ES-I3 (cell line): ENCODE results near the gene KCNQ1.

Source experiments
- H3K36me3 ChIP-seq: 2 replicates; pipeline ENCODE4 v1.6.1; 2013; ENCODE audit warnings: mild to moderate bottlenecking, low read length, control low read depth, moderate library complexity; ENCODE audit not compliant: insufficient read depth
- H3K4me1 ChIP-seq: 2 replicates; pipeline ENCODE4 v1.6.1; 2013; ENCODE audit warnings: mild to moderate bottlenecking, control low read depth, low read length; ENCODE audit not compliant: insufficient read depth
- H3K9ac ChIP-seq: 2 replicates; pipeline ENCODE4 v1.6.1; 2013; ENCODE audit warnings: low read depth, mild to moderate bottlenecking, low read length, moderate library complexity
- H3K9me3 ChIP-seq: 2 replicates; pipeline ENCODE4 v1.6.1; 2013; ENCODE audit warnings: mild to moderate bottlenecking, low read length, moderate library complexity; ENCODE audit not compliant: control insufficient read depth, insufficient read depth

The KCNQ1 gene

DNA sequence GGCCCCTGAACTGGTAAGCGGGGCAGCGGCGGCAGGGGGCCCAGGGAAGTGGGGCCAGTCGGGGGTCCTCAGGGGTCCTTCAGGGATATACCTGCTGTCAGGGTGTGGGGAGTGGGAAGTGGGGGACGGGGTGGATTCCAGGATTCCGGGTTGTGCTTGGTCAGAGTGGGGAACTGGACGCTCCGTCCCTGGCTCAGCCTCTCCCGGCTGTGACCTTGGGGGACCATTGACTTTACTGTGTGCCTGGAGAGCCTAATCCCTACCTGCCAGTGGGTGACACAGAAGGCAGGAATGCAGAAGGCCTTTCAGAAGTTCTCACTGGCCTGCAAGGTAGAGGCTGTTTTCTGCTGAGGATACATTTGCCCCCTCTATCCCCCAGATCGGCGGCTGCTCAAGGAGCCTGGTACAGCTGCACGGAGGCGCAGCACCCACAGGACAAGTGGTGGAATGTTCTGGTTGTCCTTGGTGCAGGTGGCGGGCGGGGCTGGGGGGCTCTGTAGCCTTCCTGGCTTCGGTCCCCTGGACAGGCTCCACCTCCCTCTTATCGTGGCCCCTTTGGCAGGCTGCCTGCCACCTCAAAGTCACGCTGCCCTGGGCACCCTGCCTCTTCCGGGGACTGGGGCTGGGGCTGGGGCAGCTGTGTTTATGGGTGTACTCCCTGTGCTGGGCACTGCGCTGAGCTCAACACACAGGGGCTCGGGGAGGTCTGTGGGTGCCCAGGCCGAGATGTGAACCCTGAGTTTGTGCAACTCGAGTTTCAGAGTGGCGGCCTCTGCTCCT is 18.4 kb downstream of the KCNQ1 start:
- Histone ChIP-seq H3K9ac (no peak overlapping the region), H3K4me1 (no peaks in the 10 kb centered on the region), H3K36me3 (no peaks in the 10 kb centered on the region), H3K9me3 (no peaks in the 10 kb centered on the region)

GRCh38 chr11:2463766-2464277 is 19.0 kb downstream of the KCNQ1 start:
- no peaks in the 10 kb centered on the region for H3K4me1 ChIP-seq
- no peaks in the 10 kb centered on the region for H3K36me3 ChIP-seq
- H3K9ac ChIP-seq: no peak overlapping the region
- H3K9me3 ChIP-seq: no peaks in the 10 kb centered on the region

DNA sequence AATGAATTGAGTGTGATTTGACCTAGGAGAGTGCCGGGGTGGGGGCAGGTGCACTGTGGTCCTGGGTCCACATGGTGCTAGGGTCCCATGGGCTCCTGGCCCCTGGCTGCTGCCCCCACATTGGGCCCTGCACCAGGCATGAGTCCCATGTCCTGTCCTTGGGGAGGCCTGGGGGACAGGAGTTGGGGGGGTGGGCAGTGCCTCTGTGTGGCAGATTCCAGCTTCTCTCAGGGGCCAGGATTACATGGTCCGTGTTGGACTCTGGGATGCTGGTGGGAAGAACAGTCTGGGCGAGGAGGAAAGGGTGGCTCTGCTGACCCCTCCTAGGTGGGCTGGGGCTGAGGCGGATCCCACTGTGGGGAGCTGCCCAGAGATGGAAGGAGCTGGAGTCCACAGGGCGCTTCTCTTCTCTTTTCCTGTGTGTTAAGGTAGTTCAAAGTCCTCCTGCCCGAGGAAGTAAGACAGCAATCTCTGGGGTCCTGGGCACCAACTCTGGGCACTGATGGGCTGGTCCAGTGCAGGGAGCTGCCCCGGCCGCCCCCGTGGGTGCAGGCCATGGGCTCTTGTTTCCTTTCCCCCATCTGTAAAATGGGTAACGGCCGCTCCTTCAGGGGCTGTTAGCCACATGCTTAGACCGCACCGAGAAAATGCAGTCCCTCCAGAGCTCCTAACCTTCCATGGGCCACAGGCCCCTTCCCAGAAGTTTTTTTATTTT is 19.8 kb downstream of the KCNQ1 start:
- Histone ChIP-seq H3K9ac (no peak overlapping the region), H3K4me1 (no peaks in the 10 kb centered on the region), H3K9me3 (no peaks in the 10 kb centered on the region), H3K36me3 (no peaks in the 10 kb centered on the region)

- Histone ChIP-seq H3K36me3 (no peaks in the 10 kb centered on the region), H3K4me1 (no peaks in the 10 kb centered on the region), H3K9ac (no peak overlapping the region), H3K9me3 (no peaks in the 10 kb centered on the region)
Observed at GRCh38 chr11:2465202-2466068, 20.6 kb downstream of the KCNQ1 start.

DNA sequence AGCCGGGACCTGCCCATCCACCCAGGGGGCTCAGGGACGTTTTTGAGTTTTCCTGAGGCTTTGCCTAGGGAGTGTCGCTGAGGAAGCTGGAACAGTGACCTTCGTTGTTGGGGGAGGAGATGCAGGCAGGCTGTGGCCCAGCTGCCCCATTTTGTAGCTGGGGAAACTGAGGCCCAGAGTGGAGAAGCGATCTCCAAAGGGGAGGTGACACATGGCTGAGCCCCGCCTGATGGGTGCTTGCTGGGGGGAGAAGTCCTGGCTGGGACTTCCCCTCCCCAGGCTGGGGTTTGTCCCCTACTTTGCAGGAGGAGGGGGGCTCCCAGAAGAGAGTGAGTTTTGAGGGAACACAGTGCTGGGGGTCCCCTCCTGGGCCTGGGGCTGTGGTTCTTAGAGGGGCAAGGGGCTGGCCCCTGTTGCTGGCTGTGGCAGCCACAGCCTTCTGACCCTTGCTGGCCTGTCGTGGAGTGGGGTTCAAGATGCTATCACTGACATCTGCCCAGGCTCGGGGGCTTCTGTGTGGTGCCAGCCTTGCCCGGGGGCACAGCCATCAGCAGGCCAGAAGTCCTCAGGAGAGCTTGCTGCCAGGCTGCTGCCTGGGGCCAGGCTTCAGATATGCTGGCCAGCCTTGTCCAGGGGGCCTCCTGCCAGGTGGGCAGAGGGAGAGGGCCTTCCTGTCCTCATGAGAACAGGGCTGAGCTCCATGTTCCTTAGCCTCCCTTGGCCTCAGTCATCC is 21.4 kb downstream of the KCNQ1 start:
- Histone ChIP-seq H3K36me3 (no peaks in the 10 kb centered on the region), H3K9me3 (no peaks in the 10 kb centered on the region), H3K4me1 (no peaks in the 10 kb centered on the region), H3K9ac (no peak overlapping the region)

- H3K9ac ChIP-seq: no peak overlapping the region
- no peaks in the 10 kb centered on the region for H3K9me3 ChIP-seq
- no peaks in the 10 kb centered on the region for H3K36me3 ChIP-seq
- H3K4me1 ChIP-seq: no peaks in the 10 kb centered on the region
Observed at GRCh38 chr11:2466869-2467694, 22.3 kb downstream of the KCNQ1 start.

DNA sequence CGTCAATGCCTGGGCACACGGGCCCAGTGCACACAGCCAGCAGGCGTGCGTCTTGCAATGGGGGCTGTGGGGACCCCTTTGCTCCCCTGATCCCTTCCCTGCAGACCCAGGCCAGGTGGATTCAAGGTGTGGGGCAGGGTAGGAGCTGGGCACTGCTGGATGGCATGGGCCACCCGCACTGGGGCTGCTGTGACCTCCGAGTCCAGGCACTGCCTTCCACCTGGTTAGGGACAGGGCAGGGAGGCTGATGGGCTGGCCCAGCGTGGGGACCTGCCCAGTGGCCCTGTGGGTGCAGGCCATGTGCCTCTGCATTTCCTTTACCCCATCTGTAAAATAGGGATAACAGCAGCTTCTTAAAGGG is 22.9 kb downstream of the KCNQ1 start:
- Histone ChIP-seq H3K4me1 (no peaks in the 10 kb centered on the region), H3K9ac (no peak overlapping the region), H3K36me3 (no peaks in the 10 kb centered on the region), H3K9me3 (no peaks in the 10 kb centered on the region)

GRCh38 chr11:2468363-2469235 is 23.8 kb downstream of the KCNQ1 start:
- H3K9me3 ChIP-seq: no peaks in the 10 kb centered on the region
- H3K36me3 ChIP-seq: no peaks in the 10 kb centered on the region
- H3K4me1 ChIP-seq: no peaks in the 10 kb centered on the region
- no peak overlapping the region for H3K9ac ChIP-seq

- Histone ChIP-seq H3K4me1 (no peaks in the 10 kb centered on the region), H3K9ac (no peak overlapping the region), H3K9me3 (no peaks in the 10 kb centered on the region), H3K36me3 (no peaks in the 10 kb centered on the region)
Observed at GRCh38 chr11:2470495-2470894, 25.7 kb downstream of the KCNQ1 start.

DNA sequence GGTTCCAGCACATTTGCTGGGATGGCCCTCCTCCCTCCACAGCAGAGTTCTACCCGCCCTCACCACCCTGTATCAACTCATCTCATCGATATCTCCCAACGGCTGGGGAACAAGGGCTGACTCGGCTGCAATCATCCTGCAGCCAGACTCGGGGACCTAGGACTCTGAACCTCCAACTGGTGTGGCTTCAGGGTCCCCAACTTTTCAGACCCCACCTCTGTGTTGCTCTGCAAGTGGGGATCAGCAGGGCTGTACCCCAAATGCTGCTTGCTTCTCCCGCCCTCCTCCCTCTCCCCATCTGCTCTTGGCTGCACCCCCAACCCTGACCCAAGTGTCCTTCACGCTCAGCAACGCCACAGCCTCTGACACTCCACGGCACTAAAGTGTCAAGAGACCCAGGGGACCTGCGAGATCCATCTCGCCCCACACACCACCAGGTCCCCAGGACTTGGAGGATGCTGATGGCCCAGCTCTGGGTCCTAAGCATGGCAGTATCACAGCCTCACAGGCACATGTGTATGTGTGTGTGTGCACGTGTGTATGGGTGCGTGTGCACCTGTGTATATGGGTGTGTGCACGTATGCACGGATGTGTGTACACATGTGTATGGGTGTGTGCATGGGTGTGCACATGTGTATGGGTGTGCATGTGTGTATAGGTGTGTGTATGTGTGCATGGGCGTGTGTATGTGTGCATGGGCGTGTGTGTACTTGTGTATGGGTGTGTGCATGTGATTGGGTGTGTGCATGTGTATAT is 26.4 kb downstream of the KCNQ1 start:
- Histone ChIP-seq H3K4me1 (no peaks in the 10 kb centered on the region), H3K9ac (no peak overlapping the region), H3K36me3 (no peaks in the 10 kb centered on the region), H3K9me3 (no peaks in the 10 kb centered on the region)

GRCh38 chr11:2471804-2472096 is 26.9 kb downstream of the KCNQ1 start:
- no peaks in the 10 kb centered on the region for H3K36me3 ChIP-seq
- H3K9me3 ChIP-seq: no peaks in the 10 kb centered on the region
- no peak overlapping the region for H3K9ac ChIP-seq
- no peaks in the 10 kb centered on the region for H3K4me1 ChIP-seq

GRCh38 chr11:2472428-2473186 is 27.8 kb downstream of the KCNQ1 start:
- no peak overlapping the region for H3K9ac ChIP-seq
- H3K9me3 ChIP-seq: no peaks in the 10 kb centered on the region; the same call in 1 of the 2 replicates
- no peaks in the 10 kb centered on the region for H3K4me1 ChIP-seq
- H3K36me3 ChIP-seq: no peaks in the 10 kb centered on the region
